HEK293T (cell line): ENCODE data around the gene CAPN2.

Experiments
- CTCF ChIA-PET: fragments of 350-600 bp; formaldehyde crosslinking; extraction: SDS; loops from one replicate; lab custom pipeline; 2021; ENCODE audit warnings: antibody characterized with exemption, inconsistent platforms; lab: Yijun Ruan, JAX
- POLR2A ChIA-PET: fragments of 350-600 bp; formaldehyde crosslinking; extraction: SDS; loops from one replicate; lab custom pipeline; 2020; ENCODE audit warnings: antibody characterized with exemption, inconsistent platforms; lab: Yijun Ruan, JAX
- DNase-seq: peaks from one replicate; pipeline ENCODE4 v3.0.0; 2012; ENCODE audit warnings: mixed read lengths; ENCODE audit errors: extremely low spot score
- ARNT ChIP-seq: fragments of 450-650 bp; IDR thresholded peaks from 2 replicates; pipeline ENCODE4 v1.6.1; 2017; ENCODE audit warnings: mild to moderate bottlenecking
- BHLHE40 ChIP-seq: fragments of 450-650 bp; IDR thresholded peaks from 2 replicates; pipeline ENCODE4 v1.6.1; 2016; ENCODE audit warnings: mild to moderate bottlenecking, moderate library complexity, borderline replicate concordance
- CTBP1 ChIP-seq: fragments of 450-650 bp; IDR thresholded peaks from 2 replicates; pipeline ENCODE4 v1.6.1; 2016; ENCODE audit warnings: borderline replicate concordance
- ELF4 ChIP-seq: fragments of 450-650 bp; IDR thresholded peaks from 2 replicates; pipeline ENCODE4 v1.6.1; 2017; ENCODE audit warnings: antibody characterized with exemption
- FOXA1 ChIP-seq: fragments of 450-650 bp; IDR thresholded peaks from 2 replicates; pipeline ENCODE4 v1.6.1; 2016; ENCODE audit warnings: mild to moderate bottlenecking
- FOXK2 ChIP-seq: fragments of 450-650 bp; IDR thresholded peaks from 2 replicates; pipeline ENCODE4 v1.6.1; 2016; ENCODE audit warnings: mild to moderate bottlenecking
- FOXM1 ChIP-seq: fragments of 450-650 bp; IDR thresholded peaks from 2 replicates; pipeline ENCODE4 v1.6.1; 2017; ENCODE audit warnings: mild to moderate bottlenecking, borderline replicate concordance
- HDGF ChIP-seq: fragments of 450-650 bp; IDR thresholded peaks from 2 replicates; pipeline ENCODE4 v1.6.1; 2017; ENCODE audit warnings: antibody characterized with exemption, borderline replicate concordance
- L3MBTL2 ChIP-seq: fragments of 450-650 bp; conservative IDR thresholded peaks from 2 replicates; pipeline ENCODE4 v1.6.1; 2016; ENCODE audit warnings: mild to moderate bottlenecking
- LEF1 ChIP-seq: fragments of 450-650 bp; IDR thresholded peaks from 2 replicates; pipeline ENCODE4 v1.6.1; 2017; ENCODE audit warnings: mild to moderate bottlenecking, borderline replicate concordance
- NFRKB ChIP-seq: fragments of 450-650 bp; IDR thresholded peaks from 2 replicates; pipeline ENCODE4 v1.6.1; 2016; ENCODE audit warnings: mild to moderate bottlenecking, moderate library complexity
- SP1 ChIP-seq: fragments of 450-650 bp; IDR thresholded peaks from 2 replicates; pipeline ENCODE4 v1.6.1; 2017
- SUZ12 ChIP-seq: fragments of 450-650 bp; IDR thresholded peaks from 2 replicates; pipeline ENCODE4 v1.6.1; 2016; ENCODE audit warnings: mild to moderate bottlenecking
- TARDBP ChIP-seq: fragments of 450-650 bp; IDR thresholded peaks from 2 replicates; pipeline ENCODE4 v1.6.1; 2016
- ZNF384 ChIP-seq: fragments of 450-650 bp; IDR thresholded peaks from 2 replicates; pipeline ENCODE4 v1.6.1; 2016
- TF ChIP-seq, protein P1 (sequence below): fragments of 450-650 bp; IDR thresholded peaks from 2 replicates; pipeline ENCODE4 v1.6.1; 2016

Gene CAPN2

DNA sequence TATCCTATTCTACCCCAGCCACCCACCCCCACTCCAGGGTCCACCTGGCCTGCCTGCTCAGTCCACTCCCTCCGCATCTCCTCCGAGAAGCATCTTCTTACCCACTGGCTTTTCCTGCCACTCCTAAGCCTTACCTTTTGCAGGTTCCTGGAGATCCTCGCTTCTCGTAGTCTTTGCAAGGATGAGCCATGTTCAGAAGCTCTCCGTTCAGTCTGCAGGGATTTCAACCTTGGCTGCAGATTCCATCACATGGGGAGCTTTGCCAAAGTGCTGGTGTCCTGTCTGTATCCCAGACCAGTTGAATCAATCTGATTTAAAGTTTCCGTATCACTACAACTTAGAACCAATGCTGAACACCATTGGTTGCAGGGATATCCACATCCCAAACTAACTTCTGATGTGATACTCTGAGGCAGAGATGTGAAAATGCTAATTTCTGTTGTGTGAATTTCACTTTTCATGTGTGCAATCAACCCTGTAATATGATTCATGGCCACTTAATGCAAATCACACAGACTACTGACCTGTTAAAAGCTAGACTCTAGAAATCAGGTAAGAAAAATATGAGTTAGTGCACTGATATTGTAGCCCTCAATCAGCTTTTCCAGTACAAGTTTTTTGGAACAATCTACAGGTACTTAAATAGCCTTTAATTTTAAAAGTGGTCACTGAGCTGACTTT is 61.9 kb downstream of the CAPN2 start:
- DNase-seq, result no peak
- POLR2A ChIA-PET, result no interaction called here
- CTCF ChIA-PET, result interaction anchor here (0.6 to 0.9 kb wide), 2 partner anchors 78 to 218 kb away, joined by 3 read pairs; no protein-coding TSS in a partner anchor
- no peak for TF ChIP-seq ZNF384
- no peak for TF ChIP-seq SP1
- TF ChIP-seq ARNT, result no peak
- TF ChIP-seq, protein P1, sequence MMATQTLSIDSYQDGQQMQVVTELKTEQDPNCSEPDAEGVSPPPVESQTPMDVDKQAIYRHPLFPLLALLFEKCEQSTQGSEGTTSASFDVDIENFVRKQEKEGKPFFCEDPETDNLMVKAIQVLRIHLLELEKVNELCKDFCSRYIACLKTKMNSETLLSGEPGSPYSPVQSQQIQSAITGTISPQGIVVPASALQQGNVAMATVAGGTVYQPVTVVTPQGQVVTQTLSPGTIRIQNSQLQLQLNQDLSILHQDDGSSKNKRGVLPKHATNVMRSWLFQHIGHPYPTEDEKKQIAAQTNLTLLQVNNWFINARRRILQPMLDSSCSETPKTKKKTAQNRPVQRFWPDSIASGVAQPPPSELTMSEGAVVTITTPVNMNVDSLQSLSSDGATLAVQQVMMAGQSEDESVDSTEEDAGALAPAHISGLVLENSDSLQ, result no peak
- TF ChIP-seq TARDBP, result no peak
- no peak for TF ChIP-seq BHLHE40

DNA sequence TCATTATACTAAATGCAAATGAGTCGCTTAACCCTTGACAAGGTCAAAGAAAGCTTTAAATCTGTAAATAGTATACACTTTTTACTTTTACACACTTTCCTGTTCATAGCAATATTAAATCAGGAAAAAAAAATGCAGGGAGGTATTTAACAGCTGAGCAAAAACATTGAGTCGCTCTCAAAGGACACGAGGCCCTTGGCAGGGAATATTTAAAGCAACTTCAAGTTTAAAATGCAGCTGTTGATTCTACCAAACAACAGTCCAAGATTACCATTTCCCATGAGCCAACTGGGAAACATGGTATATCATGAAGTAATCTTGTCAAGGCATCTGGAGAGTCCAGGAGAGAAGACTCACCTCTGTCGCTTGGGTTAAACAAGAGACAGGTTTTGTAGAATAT is 62.7 kb downstream of the CAPN2 start:
- no peak for DNase-seq

DNA sequence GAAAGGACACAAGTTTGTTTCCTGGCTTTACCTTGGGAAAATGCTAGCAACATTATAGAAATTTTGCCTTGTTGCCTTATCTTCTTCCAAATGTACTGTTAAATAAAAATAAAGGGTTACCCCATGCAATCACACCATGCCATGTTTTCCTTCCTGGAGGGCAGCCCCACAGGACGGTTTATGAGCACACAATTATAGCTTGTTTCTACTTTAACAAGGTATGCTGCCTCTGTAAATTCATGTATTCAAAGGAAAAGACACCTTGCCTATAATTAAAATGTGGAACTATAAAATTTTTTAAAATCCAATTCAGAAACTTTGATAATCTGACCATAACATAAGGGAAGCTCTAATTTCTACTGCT is 63.4 kb downstream of the CAPN2 start:
- ChIA-PET POLR2A (interaction anchor here (0.9 to 1.2 kb wide), 2 partner anchors 8 to 9 kb away, joined by 3 read pairs; no protein-coding TSS in a partner anchor), CTCF (no interaction called here)
- DNase-seq, result no peak
- TF ChIP-seq L3MBTL2 (no peak), FOXK2 (no peak), ELF4 (no peak), ZNF384 (no peak), CTBP1 (no peak), NFRKB (no peak), FOXM1 (no peak), TARDBP (no peak)

More for the DNA sequence above, 62.7 kb downstream of the CAPN2 start:
- ChIA-PET CTCF (interaction anchor here (0.9 kb wide), 1 partner anchor 218 kb away, joined by 3 read pairs; no protein-coding TSS in a partner anchor), POLR2A (interaction anchor here (1.2 kb wide), 1 partner anchor 9 kb away, joined by 3 read pairs; no protein-coding TSS in a partner anchor)
- TF ChIP-seq ARNT, result no peak
- TF ChIP-seq FOXK2, result no peak

DNA sequence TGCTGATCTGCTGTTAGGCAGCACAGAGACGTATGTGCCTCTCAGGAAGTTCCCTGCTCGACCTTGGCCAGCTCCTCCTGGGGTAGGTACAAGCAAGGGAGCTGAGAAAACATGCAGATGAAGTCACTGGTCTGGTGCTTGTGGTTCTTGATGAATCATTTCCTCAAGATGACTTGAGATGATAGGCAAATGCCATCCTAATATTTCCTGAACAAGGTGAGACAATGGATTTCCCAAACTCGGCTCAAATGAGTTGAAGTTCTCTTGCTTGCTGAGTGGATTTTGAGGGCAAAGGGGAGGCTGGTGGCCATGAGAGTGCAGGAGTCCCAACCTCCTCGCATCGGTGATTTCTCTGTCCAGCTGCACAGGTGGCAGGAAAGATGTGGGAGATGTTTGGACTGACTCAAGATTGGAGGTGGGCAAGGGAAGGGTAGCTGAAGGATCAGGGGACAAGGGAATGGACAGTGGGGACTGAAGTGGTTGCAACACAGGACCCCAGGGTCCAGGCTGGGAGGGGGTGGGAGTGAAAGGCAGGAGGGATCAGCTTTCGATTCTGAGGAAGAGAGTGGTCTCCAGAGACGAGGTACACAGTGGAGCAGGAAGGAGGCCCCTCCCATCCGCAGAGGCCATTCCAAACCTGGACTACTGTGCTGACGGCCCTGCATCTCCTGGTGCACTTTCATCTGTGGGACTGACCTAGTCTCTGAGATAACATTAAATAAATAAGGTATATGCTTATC is 63.9 kb downstream of the CAPN2 start:
- POLR2A ChIA-PET, result interaction anchor here (0.9 to 1.2 kb wide), 2 partner anchors 8 to 9 kb away, joined by 3 read pairs; no protein-coding TSS in a partner anchor
- TF ChIP-seq ZNF384 (no peak), BHLHE40 (no peak), L3MBTL2 (no peak), HDGF (no peak), SP1 (no peak), NFRKB (no peak), ARNT (no peak), FOXK2 (no peak), FOXM1 (no peak), SUZ12 (no peak), CTBP1 (no peak), TARDBP (no peak)
- TF ChIP-seq, protein P1, result no peak
- CTCF ChIA-PET, result no interaction called here
- DNase-seq, result no peak

DNA sequence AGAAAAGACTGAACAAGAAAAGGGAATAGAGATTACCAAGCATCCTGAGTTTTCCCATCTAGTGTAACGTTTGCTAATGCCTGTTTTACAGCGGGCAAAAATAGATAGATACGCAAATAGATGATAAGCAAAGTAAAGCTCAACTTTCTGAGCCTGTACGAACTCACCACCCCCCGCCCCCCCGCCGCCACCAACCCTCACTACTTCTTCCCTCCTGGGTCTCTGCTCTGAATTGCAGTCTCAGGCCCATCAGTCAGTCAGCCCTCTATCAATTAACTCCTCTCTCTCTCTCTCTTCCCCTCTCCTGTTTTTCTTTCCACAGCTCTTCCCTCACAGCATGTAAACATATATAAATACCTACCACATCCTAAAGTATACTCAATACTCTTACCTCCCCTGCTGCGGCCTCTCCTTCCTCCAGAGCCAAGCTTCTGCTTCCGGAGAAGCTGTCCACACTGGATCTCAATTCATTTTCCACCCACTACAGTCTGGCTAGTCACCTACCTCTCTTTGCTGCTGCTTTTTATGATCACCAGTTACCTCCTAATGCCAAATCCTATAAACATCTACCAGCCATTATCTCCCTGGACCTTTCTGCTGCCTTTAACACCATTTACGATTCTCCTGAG is 64.6 kb downstream of the CAPN2 start:
- POLR2A ChIA-PET, result no interaction called here
- CTCF ChIA-PET, result no interaction called here
- TF ChIP-seq FOXA1, result no peak
- TF ChIP-seq SUZ12, result no peak
- TF ChIP-seq NFRKB, result no peak
- no peak for TF ChIP-seq ARNT
- no peak for TF ChIP-seq LEF1
- no peak for TF ChIP-seq L3MBTL2
- no peak for TF ChIP-seq ELF4
- TF ChIP-seq BHLHE40, result no peak
- TF ChIP-seq, protein P1, result no peak
- TF ChIP-seq CTBP1, result no peak
- TF ChIP-seq HDGF, result no peak
- TF ChIP-seq ZNF384, result no peak
- DNase-seq, result no peak

DNA sequence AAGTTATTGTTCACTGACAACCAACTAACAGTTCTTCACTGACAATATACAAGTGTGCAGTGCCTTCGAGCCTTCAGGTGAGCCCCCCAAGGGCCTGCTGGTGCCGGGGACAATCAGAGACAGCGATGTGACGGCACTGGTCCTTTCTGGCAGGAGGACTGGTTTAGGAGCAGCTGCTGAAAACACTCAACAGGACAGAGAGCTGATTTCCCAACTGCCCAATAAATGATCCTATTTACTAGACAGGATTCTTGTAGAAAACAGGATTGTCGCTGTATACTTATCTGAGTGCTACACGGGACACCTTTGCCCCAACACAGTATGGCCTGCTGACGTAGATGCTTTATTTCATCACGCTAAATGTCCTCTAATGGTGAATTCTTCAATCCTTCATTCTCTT is 68.0 kb downstream of the CAPN2 start:
- no peak for TF ChIP-seq ELF4
- TF ChIP-seq BHLHE40, result no peak
- no peak for TF ChIP-seq CTBP1
- no peak for TF ChIP-seq L3MBTL2
- TF ChIP-seq ARNT, result no peak
- no peak for TF ChIP-seq LEF1
- no peak for TF ChIP-seq TARDBP
- TF ChIP-seq FOXA1, result no peak
- TF ChIP-seq SP1, result no peak
- no peak for TF ChIP-seq FOXM1
- no peak for TF ChIP-seq SUZ12
- TF ChIP-seq ZNF384, result no peak
- no peak for TF ChIP-seq NFRKB
- TF ChIP-seq, protein P1, result no peak
- TF ChIP-seq FOXK2, result no peak
- POLR2A ChIA-PET, result interaction anchor here (1.0 to 1.6 kb wide), 2 partner anchors 8 to 66 kb away, joined by 4 read pairs; partner anchors contain the start of gene TP53BP2
- CTCF ChIA-PET, result interaction anchor here (0.7 kb wide), 2 partner anchors 9 to 20 kb away, joined by 3 read pairs; no protein-coding TSS in a partner anchor

More for the DNA sequence above, 68.0 kb downstream of the CAPN2 start:
- no peak for DNase-seq
